Body of pancreas (tissue), 4 donors: Measurements from ENCODE around the gene S1PR2.

Experiments used
- POLR2A ChIP-seq, 3 donors: fragments of 450-650 bp; IDR thresholded peaks; one replicate each; pipeline ENCODE4 v1.6.1; 2016; ENCODE audit warnings: antibody characterized with exemption in 3 of 3, mild to moderate bottlenecking in 2 of 3
- TF ChIP-seq, protein P1 (sequence below), 7 experiments: fragments of 450-650 bp in 4 of 7; fragments of 200-600 bp in 3 of 7; sonication (generic) in 3 of 7; IDR thresholded peaks; one replicate each; pipeline ENCODE4 v1.5.1; 2016 to 2019; ENCODE audit warnings: antibody characterized with exemption in 7 of 7

DNA sequence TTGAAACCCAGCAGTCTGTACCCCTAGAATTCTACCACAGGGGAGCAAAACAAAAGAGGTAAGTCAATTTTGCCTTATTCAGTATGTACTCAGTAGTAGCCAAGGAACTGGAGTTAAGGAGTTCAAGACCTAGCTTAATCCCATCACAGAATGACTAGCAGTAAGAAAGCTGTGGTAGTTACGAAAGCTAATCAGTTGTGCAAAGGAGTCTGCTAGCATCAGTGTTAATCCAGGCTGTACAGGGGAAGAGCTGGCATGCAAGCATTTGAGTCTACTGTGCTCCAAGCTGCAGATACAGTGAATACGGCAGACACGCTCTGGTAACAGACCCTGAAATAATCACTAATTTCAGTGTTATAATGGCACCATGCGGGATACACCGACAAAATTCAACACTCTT, 41.1 kb downstream of the S1PR2 start:
- TF ChIP-seq, protein P1, sequence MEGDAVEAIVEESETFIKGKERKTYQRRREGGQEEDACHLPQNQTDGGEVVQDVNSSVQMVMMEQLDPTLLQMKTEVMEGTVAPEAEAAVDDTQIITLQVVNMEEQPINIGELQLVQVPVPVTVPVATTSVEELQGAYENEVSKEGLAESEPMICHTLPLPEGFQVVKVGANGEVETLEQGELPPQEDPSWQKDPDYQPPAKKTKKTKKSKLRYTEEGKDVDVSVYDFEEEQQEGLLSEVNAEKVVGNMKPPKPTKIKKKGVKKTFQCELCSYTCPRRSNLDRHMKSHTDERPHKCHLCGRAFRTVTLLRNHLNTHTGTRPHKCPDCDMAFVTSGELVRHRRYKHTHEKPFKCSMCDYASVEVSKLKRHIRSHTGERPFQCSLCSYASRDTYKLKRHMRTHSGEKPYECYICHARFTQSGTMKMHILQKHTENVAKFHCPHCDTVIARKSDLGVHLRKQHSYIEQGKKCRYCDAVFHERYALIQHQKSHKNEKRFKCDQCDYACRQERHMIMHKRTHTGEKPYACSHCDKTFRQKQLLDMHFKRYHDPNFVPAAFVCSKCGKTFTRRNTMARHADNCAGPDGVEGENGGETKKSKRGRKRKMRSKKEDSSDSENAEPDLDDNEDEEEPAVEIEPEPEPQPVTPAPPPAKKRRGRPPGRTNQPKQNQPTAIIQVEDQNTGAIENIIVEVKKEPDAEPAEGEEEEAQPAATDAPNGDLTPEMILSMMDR (IDR thresholded peaks at IDR 0.05) = no peak
- TF ChIP-seq POLR2A (IDR thresholded peaks at IDR 0.05) = no peak
